Measurements from ENCODE around the gene PTBP1.

PTBP1 gene

DNA sequence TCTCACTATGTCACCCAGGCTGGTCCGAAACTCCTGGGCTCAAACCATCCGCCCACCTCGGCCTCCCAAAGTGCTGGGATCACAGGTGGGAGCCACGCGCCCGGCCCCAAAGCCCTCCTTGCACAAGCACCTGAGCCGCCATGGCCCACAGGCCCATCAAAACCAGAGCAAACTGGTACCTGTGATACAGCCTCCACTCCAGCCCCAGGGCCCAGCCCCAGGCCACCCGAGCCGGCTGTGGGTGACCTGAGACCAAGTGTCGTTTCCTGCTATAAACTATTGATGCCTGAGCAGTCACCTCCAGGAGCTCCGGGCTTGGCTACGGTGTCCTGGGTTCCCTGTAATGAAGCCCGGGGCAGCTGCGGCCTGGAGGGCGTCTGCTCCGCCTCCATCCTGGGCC, 9.7 kb upstream of the PTBP1 start:
- TF ChIP-seq RAD21 (IDR thresholded peaks at IDR 0.05; ENCODE audit: low read depth) (no peak), TCF12 (IDR thresholded peaks at IDR 0.05; ENCODE audit: low read depth) (no peak), EGR1 (IDR thresholded peaks at IDR 0.05) (no peak), FOXM1 (IDR thresholded peaks at IDR 0.05; ENCODE audit: borderline replicate concordance, low read depth) (no peak), EP300 (IDR thresholded peaks at IDR 0.05; ENCODE audit: borderline replicate concordance) (no peak), TEAD4 (IDR thresholded peaks at IDR 0.05) (no peak), ZBTB7A (IDR thresholded peaks at IDR 0.05; ENCODE audit: low read depth) (no peak), YY1 (IDR thresholded peaks at IDR 0.05; ENCODE audit: low read depth) (no peak), NFIC (IDR thresholded peaks at IDR 0.05) (no peak), REST (IDR thresholded peaks at IDR 0.05; ENCODE audit: low read depth) (no peak), CREB1 (IDR thresholded peaks at IDR 0.05; ENCODE audit: low read depth) (no peak), TAF1 (IDR thresholded peaks at IDR 0.05; ENCODE audit: low read depth) (no peak), CEBPB (IDR thresholded peaks at IDR 0.05) (no peak), MAX (IDR thresholded peaks at IDR 0.05) (no peak)
- TF ChIP-seq, protein P1, sequence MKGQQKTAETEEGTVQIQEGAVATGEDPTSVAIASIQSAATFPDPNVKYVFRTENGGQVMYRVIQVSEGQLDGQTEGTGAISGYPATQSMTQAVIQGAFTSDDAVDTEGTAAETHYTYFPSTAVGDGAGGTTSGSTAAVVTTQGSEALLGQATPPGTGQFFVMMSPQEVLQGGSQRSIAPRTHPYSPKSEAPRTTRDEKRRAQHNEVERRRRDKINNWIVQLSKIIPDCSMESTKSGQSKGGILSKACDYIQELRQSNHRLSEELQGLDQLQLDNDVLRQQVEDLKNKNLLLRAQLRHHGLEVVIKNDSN (IDR thresholded peaks at IDR 0.05), result no peak

- TF ChIP-seq EP300 (IDR thresholded peaks at IDR 0.05; ENCODE audit: borderline replicate concordance), result no peak
- no peak for TF ChIP-seq REST (IDR thresholded peaks at IDR 0.05; ENCODE audit: low read depth)
- TF ChIP-seq NFIC (IDR thresholded peaks at IDR 0.05), result no peak
- no peak for TF ChIP-seq MAX (IDR thresholded peaks at IDR 0.05)
- no peak for TF ChIP-seq RAD21 (IDR thresholded peaks at IDR 0.05; ENCODE audit: low read depth)
- no peak for TF ChIP-seq CREB1 (IDR thresholded peaks at IDR 0.05; ENCODE audit: low read depth)
- TF ChIP-seq, protein P1 (IDR thresholded peaks at IDR 0.05), result no peak
- no peak for TF ChIP-seq TAF1 (IDR thresholded peaks at IDR 0.05; ENCODE audit: low read depth)
- TF ChIP-seq FOXM1 (IDR thresholded peaks at IDR 0.05; ENCODE audit: borderline replicate concordance, low read depth), result no peak
- no peak for TF ChIP-seq CEBPB (IDR thresholded peaks at IDR 0.05)
- TF ChIP-seq TEAD4 (IDR thresholded peaks at IDR 0.05), result no peak
- no peak for TF ChIP-seq YY1 (IDR thresholded peaks at IDR 0.05; ENCODE audit: low read depth)
- no peak for TF ChIP-seq TCF12 (IDR thresholded peaks at IDR 0.05; ENCODE audit: low read depth)
- TF ChIP-seq ZBTB7A (IDR thresholded peaks at IDR 0.05; ENCODE audit: low read depth), result no peak
- TF ChIP-seq EGR1 (IDR thresholded peaks at IDR 0.05), result no peak
Observed at GRCh38 chr19:788686-788982, 8.6 kb upstream of the PTBP1 start.

GRCh38 chr19:788983-789700, 8.1 kb upstream of the PTBP1 start:
- TF ChIP-seq CREB1 (IDR thresholded peaks at IDR 0.05; ENCODE audit: low read depth) (no peak), CEBPB (IDR thresholded peaks at IDR 0.05) (no peak), YY1 (IDR thresholded peaks at IDR 0.05; ENCODE audit: low read depth) (no peak), TEAD4 (IDR thresholded peaks at IDR 0.05) (no peak), TCF12 (IDR thresholded peaks at IDR 0.05; ENCODE audit: low read depth) (no peak), EGR1 (IDR thresholded peaks at IDR 0.05) (no peak), RAD21 (IDR thresholded peaks at IDR 0.05; ENCODE audit: low read depth) (no peak), MAX (IDR thresholded peaks at IDR 0.05) (no peak)

GRCh38 chr19:789701-790060, 7.6 kb upstream of the PTBP1 start:
- TF ChIP-seq TCF12 (IDR thresholded peaks at IDR 0.05; ENCODE audit: low read depth), result no peak

GRCh38 chr19:791007-791566, 6.2 kb upstream of the PTBP1 start:
- no peak for TF ChIP-seq NFIC (IDR thresholded peaks at IDR 0.05)
- no peak for TF ChIP-seq FOXM1 (IDR thresholded peaks at IDR 0.05; ENCODE audit: borderline replicate concordance, low read depth)
- no peak for TF ChIP-seq TAF1 (IDR thresholded peaks at IDR 0.05; ENCODE audit: low read depth)
- TF ChIP-seq CEBPB (IDR thresholded peaks at IDR 0.05), result no peak
- TF ChIP-seq EP300 (IDR thresholded peaks at IDR 0.05; ENCODE audit: borderline replicate concordance), result no peak
- no peak for TF ChIP-seq YY1 (IDR thresholded peaks at IDR 0.05; ENCODE audit: low read depth)
- no peak for TF ChIP-seq TEAD4 (IDR thresholded peaks at IDR 0.05)
- no peak for TF ChIP-seq REST (IDR thresholded peaks at IDR 0.05; ENCODE audit: low read depth)
